ENCODE data around the gene CDHR2. TPM values are rescaled to one million over a fixed set of nuclear protein-coding genes. Genes with fewer than 3 reads are reported as not detected.

Gene CDHR2
- total RNA-seq, 4 donors from 2014 or later: 0.07 to 0.27 (median 0.20) TPM; not detected in 1

DNA sequence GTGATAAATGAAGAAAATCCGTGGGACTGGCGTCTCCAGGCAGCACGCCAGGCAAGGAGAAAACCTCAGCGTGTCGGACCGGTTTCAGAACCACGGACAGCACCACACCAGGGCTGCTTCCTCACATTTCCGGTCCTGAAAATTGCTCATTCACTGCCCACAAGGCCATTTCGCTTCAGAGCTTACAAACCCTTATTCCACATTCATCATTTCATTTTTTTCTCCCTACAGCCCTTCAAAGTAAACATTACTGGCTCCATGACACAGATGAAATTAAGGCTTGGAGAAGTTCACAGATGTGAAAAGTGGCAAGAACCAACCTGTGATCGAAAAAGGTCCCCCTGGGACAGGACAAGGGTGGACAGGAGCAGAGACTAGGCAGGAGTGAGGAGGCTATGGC, 62.3 kb downstream of the CDHR2 start:
- Histone ChIP-seq H3K36me3 (no peaks in the 10 kb centered on the region), H3K27me3 (peaks cover 8 to 19% (median 15%) of the 10 kb centered on the region in 3 donors), H3K27ac (no peak overlapping the region), H3K4me3 (no peak overlapping the region), H3K9me3 (no peaks in the 10 kb centered on the region), H3K4me1 (peaks cover 0 to 4% of the 10 kb centered on the region in 2 donors)
- ATAC-seq: no peak
- peak in 1 of 2 donors; percentile 32 for DNase-seq
- intact Hi-C loops (cut with DNase I; ENCODE audit: low total_unique reads): loop anchor here (1.0 kb wide), 1 partner anchor 36 kb away; the partner anchor contains the start of gene TSPAN17
- in situ Hi-C loops (cut with MboI; ENCODE audit: low sequenced_read_pairs in 4 of 4): no loop called here
- TF ChIP-seq, protein P1, sequence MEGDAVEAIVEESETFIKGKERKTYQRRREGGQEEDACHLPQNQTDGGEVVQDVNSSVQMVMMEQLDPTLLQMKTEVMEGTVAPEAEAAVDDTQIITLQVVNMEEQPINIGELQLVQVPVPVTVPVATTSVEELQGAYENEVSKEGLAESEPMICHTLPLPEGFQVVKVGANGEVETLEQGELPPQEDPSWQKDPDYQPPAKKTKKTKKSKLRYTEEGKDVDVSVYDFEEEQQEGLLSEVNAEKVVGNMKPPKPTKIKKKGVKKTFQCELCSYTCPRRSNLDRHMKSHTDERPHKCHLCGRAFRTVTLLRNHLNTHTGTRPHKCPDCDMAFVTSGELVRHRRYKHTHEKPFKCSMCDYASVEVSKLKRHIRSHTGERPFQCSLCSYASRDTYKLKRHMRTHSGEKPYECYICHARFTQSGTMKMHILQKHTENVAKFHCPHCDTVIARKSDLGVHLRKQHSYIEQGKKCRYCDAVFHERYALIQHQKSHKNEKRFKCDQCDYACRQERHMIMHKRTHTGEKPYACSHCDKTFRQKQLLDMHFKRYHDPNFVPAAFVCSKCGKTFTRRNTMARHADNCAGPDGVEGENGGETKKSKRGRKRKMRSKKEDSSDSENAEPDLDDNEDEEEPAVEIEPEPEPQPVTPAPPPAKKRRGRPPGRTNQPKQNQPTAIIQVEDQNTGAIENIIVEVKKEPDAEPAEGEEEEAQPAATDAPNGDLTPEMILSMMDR (IDR thresholded peaks at IDR 0.05 in 4 of 5, conservative IDR thresholded peaks at IDR 0.05 in 1 of 5): no peak
- no peak for TF ChIP-seq POLR2A (IDR thresholded peaks at IDR 0.05)

DNA sequence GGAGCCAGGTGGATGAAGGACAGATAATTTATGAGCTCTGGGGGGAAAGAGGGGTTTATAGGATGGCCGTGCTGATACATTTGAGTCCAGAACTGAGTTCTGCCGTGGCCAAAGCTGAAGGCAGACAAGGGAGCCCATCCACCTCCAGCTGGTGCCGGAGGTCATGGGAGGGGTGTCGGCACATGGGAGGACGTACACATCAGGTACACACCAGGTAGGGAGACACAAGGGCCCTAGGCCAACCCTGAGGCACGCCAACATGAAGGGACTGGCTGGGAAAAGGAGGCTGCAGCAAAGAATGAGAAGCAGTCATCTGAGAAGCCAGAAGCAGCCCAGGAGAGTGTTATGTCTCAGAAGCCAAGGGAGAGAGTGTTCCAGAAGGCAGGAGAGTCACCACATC, 62.9 kb downstream of the CDHR2 start:
- no peak for DNase-seq
- no peaks in the 10 kb centered on the region for H3K36me3 ChIP-seq
- no peak overlapping the region for H3K4me3 ChIP-seq
- H3K27ac ChIP-seq: no peak overlapping the region
- peaks cover 8 to 19% (median 15%) of the 10 kb centered on the region in 3 donors for H3K27me3 ChIP-seq
- H3K9me3 ChIP-seq: no peaks in the 10 kb centered on the region
- no peak for ATAC-seq
- peaks cover 0 to 4% of the 10 kb centered on the region in 2 donors for H3K4me1 ChIP-seq
- no peak for TF ChIP-seq POLR2A (IDR thresholded peaks at IDR 0.05)
- TF ChIP-seq, protein P1 (IDR thresholded peaks at IDR 0.05 in 4 of 5, conservative IDR thresholded peaks at IDR 0.05 in 1 of 5): no peak
- intact Hi-C loops (cut with DNase I; ENCODE audit: low total_unique reads): no loop called here
- in situ Hi-C loops (cut with MboI; ENCODE audit: low sequenced_read_pairs in 4 of 4): no loop called here

DNA sequence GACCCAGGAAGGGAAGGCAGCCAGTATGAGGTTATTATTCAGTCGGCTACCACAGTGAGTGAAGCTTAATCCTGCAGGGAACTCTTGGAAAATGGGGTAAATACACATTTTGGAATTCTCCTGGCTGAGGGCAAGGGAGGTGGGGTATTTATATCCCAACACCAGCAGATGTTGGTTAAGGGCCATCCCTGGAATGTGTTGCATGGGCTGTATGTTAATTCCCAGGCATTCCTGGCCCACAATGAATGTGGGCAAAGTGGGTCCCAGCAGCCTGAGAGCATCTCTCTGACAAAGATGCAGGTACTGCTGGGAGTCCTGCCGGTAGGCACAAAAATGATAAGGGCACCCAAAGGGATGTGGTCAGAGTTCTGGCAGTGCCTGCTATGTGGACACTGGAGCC, 63.7 kb downstream of the CDHR2 start:
- H3K36me3 ChIP-seq: no peaks in the 10 kb centered on the region
- DNase-seq: no peak
- no peak overlapping the region for H3K27ac ChIP-seq
- in situ Hi-C loops (cut with MboI; ENCODE audit: low sequenced_read_pairs in 4 of 4): no loop called here
- H3K9me3 ChIP-seq: no peaks in the 10 kb centered on the region
- TF ChIP-seq, protein P1 (IDR thresholded peaks at IDR 0.05 in 4 of 5, conservative IDR thresholded peaks at IDR 0.05 in 1 of 5): no peak
- TF ChIP-seq POLR2A (IDR thresholded peaks at IDR 0.05): no peak
- intact Hi-C loops (cut with DNase I; ENCODE audit: low total_unique reads): no loop called here
- peaks cover 8 to 19% (median 16%) of the 10 kb centered on the region in 3 donors for H3K27me3 ChIP-seq
- ATAC-seq: no peak
- H3K4me1 ChIP-seq: peaks cover 0 to 4% of the 10 kb centered on the region in 2 donors
- H3K4me3 ChIP-seq: no peak overlapping the region

DNA sequence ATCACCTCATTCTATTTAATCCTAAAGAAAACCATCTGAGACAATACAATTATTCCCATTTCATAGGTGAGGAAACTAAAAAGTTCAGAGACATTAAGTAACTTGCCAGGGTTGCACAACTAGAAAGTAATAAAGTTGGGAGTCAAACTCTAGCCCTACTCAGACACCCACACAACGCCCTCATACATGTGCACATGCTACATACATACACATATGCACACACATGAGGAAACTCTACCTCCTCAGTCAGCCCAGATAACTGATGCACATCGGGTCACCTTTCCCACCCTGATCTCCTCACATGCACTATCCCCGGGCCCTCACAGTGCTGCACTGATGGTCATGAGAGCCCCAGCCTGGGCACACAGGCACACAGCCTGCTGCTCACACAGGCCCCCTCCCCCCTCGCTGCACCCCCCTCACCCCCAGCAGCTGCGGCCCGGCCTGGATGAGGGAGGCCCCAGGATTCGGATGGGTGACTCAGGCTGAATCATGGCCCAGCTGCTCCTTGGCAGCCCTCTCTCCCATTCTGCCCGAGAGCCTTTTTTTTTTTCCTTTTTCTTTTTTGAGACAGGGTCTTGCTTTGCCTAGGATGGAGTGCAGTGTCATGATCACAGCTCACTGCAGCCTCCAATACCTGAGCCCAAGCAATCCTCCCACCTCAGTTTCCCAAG, 65.8 kb downstream of the CDHR2 start:
- intact Hi-C loops (cut with DNase I; ENCODE audit: low total_unique reads): no loop called here
- ATAC-seq: no peak

More for the DNA sequence above, 65.8 kb downstream of the CDHR2 start:
- no peaks in the 10 kb centered on the region for H3K36me3 ChIP-seq
- H3K27me3 ChIP-seq: peaks cover 22 to 33% (median 24%) of the 10 kb centered on the region in 3 donors
- H3K27ac ChIP-seq: no peak overlapping the region
- H3K9me3 ChIP-seq: no peaks in the 10 kb centered on the region
- no peak overlapping the region for H3K4me3 ChIP-seq
- TF ChIP-seq, protein P1 (IDR thresholded peaks at IDR 0.05 in 4 of 5, conservative IDR thresholded peaks at IDR 0.05 in 1 of 5): no peak
- TF ChIP-seq POLR2A (IDR thresholded peaks at IDR 0.05): no peak
- no peak for DNase-seq
- H3K4me1 ChIP-seq: peaks cover 6 to 12% of the 10 kb centered on the region in 2 donors
- in situ Hi-C loops (cut with MboI; ENCODE audit: low sequenced_read_pairs in 4 of 4): no loop called here

Data from gastrocnemius medialis (tissue), 4 donors.